PFSK-1 (cell line): ENCODE results near the gene KCNK3.

ENCODE experiments used
- FOXP2 ChIP-seq: optimal IDR thresholded peaks from 2 replicates; pipeline ENCODE3; 2011; ENCODE audit warnings: borderline replicate concordance, control low read depth, inconsistent platforms; ENCODE audit not compliant: insufficient read depth; ENCODE audit errors: extremely low read length, extremely low read depth
- POLR2AphosphoS5 ChIP-seq: IDR thresholded peaks from 2 replicates; pipeline ENCODE4 v1.6.1; 2012; ENCODE audit warnings: low read depth, mild to moderate bottlenecking, control low read depth, low read length, moderate library complexity
- SIN3A ChIP-seq: IDR thresholded peaks from 2 replicates; pipeline ENCODE4 v1.6.1; 2012; ENCODE audit warnings: mild to moderate bottlenecking, low read length, moderate library complexity, borderline replicate concordance; ENCODE audit not compliant: insufficient read depth
- TAF1 ChIP-seq: IDR thresholded peaks from 2 replicates; pipeline ENCODE4 v1.6.1; 2012; ENCODE audit warnings: low read length, control low read depth, borderline replicate concordance; ENCODE audit not compliant: insufficient read depth
- TF ChIP-seq, protein P1 (sequence below), 2 experiments: IDR thresholded peaks; 2 replicates each; pipeline versions ENCODE4 v1.6.1 to v1.8.0; 2011 to 2012; ENCODE audit warnings: low read depth in 2 of 2, low read length in 2 of 2, control low read depth in 1 of 2, inconsistent platforms in 1 of 2, mild to moderate bottlenecking in 1 of 2, moderate library complexity in 1 of 2; ENCODE audit not compliant: insufficient read depth in 1 of 2

KCNK3 gene

DNA sequence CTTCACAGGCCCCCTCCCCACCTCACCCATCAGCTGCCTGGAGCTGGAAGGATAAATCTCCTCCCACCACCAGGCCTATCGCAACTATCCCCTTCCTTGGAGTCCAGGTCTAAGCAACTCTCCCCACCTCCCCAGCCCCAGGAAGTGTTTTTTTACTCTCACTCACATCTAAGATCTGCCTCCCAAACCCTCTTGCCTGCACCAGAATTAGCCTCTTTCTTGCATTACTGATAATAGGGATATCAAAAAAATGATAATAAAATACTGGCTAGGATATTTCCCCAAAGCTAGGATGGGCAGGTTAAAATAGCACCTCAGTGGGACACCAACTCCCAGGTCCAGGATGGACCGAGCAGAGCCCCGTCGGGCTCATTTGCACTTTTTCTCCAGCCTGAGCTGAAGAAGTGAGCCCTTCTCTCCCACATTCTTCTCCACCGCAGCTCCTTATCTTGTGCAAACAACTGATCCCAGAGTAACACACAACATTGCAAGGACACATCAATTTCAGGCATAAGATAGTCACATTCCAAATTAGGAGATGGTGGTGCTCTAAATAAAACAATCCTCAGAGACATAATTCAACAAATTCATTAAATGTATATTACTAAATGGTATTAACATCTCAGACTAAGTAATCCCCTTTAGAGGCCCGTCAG lies 33.7 kb upstream of the KCNK3 start:
- TF ChIP-seq SIN3A (no peak), POLR2AphosphoS5 (no peak), FOXP2 (no peak)
- TF ChIP-seq, protein P1, sequence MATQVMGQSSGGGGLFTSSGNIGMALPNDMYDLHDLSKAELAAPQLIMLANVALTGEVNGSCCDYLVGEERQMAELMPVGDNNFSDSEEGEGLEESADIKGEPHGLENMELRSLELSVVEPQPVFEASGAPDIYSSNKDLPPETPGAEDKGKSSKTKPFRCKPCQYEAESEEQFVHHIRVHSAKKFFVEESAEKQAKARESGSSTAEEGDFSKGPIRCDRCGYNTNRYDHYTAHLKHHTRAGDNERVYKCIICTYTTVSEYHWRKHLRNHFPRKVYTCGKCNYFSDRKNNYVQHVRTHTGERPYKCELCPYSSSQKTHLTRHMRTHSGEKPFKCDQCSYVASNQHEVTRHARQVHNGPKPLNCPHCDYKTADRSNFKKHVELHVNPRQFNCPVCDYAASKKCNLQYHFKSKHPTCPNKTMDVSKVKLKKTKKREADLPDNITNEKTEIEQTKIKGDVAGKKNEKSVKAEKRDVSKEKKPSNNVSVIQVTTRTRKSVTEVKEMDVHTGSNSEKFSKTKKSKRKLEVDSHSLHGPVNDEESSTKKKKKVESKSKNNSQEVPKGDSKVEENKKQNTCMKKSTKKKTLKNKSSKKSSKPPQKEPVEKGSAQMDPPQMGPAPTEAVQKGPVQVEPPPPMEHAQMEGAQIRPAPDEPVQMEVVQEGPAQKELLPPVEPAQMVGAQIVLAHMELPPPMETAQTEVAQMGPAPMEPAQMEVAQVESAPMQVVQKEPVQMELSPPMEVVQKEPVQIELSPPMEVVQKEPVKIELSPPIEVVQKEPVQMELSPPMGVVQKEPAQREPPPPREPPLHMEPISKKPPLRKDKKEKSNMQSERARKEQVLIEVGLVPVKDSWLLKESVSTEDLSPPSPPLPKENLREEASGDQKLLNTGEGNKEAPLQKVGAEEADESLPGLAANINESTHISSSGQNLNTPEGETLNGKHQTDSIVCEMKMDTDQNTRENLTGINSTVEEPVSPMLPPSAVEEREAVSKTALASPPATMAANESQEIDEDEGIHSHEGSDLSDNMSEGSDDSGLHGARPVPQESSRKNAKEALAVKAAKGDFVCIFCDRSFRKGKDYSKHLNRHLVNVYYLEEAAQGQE (IDR thresholded peaks at IDR 0.05; ENCODE audit: insufficient read depth in 1 of 2, low read depth in 2 of 2, low read length in 2 of 2) = no peak

DNA sequence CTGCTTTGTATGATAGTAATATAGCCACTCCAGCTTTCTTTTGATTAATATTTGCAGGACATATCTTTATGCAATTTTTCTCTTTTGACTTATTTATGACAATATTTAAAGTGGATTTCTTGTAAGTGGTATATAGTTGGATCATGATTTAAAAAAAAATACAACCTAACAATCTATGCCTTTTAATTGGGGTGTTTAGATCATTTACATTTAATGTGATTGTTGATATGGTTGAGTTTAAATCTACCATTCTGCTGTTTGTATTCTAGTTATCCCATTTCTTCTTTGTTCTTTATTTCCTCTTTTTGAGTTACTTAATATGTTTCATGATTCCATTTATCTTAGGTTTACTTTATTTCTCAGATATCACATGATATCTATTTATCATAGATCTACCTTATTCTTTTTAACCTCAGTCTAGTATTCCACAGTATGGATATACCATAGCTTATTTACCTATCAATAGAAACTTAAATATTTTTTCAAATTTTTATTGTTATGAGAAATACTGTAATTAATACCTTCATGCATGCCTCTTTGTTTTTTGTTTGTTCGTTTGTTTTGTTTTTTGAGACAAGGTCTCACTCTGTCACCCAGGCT lies 32.1 kb upstream of the KCNK3 start:
- TF ChIP-seq TAF1 (no peak), POLR2AphosphoS5 (no peak), FOXP2 (no peak), SIN3A (no peak)
- TF ChIP-seq, protein P1 (IDR thresholded peaks at IDR 0.05; ENCODE audit: insufficient read depth in 1 of 2, low read depth in 2 of 2, low read length in 2 of 2) = no peak

DNA sequence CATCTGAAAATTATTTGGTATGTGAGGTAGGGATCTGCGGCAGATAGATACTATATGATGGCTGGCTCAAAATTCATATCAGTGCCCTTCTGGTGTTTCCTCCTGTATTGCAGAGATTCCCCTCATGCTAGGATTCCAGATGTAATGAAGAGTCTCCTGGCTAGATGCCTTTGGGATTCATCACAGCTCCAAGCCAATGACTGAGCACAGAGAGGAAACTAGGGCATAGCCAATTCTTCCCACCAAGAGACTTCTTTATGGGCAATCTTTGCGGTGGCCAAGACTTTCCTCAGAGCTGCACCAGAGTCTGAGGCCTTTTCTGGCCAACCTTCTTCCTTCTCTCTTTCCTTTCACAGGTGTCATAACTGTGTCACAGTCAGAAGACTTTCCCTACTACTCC lies 25.9 kb upstream of the KCNK3 start:
- TF ChIP-seq SIN3A (no peak), FOXP2 (no peak), TAF1 (no peak), POLR2AphosphoS5 (no peak)
- TF ChIP-seq, protein P1 (IDR thresholded peaks at IDR 0.05; ENCODE audit: insufficient read depth in 1 of 2, low read depth in 2 of 2, low read length in 2 of 2) = no peak

DNA sequence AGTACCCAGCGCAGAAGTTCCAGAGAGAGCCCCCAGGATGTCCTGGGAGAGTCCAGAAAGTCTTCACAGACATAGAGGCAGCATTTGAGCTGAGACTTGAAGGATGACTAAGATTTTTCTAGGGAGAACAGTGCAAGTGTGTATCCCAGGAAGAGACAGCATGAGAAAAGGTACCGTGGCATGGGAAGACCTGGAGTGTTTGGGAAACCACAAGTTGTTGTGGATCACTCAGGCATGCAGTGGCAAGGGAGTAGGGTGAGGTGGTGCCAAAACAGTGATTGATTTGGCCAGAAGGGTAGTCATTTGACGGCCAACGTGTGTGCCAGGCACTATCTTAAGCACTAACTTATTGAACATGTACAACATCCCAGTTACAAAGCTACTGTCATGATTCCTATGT lies 24.5 kb upstream of the KCNK3 start:
- TF ChIP-seq, protein P1 (IDR thresholded peaks at IDR 0.05; ENCODE audit: insufficient read depth in 1 of 2, low read depth in 2 of 2, low read length in 2 of 2) = no peak
- no peak for TF ChIP-seq FOXP2
- no peak for TF ChIP-seq SIN3A
- no peak for TF ChIP-seq TAF1
- TF ChIP-seq POLR2AphosphoS5 = no peak
